Lung (tissue), 12 donors: ENCODE measurements around the gene MYO5B. TPM values are rescaled to one million over a fixed set of nuclear protein-coding genes. Genes with fewer than 3 reads are reported as not detected.

ENCODE experiments used
- ATAC-seq: fragments of 200-7000 bp; cut with Tn5 transposase; one replicate; pipeline ENCODE4 v1.9.1; 2020; ENCODE audit warnings: moderate number of reproducible peaks; ENCODE audit not compliant: insufficient read depth, low FRiP score
- DNase-seq, 3 donors: peaks; one replicate each; pipeline ENCODE4 v3.0.0-alpha.2; 2013 to 2017
- H3K27ac ChIP-seq, 2 donors: one replicate each; pipeline ENCODE4 v1.5.1; 2013; ENCODE audit warnings: mild to moderate bottlenecking in 2 of 2, moderate library complexity in 2 of 2, control low read depth in 1 of 2, inconsistent platforms in 1 of 2, low read depth in 1 of 2, low read length in 1 of 2
- H3K27me3 ChIP-seq, 3 donors: one replicate each; pipeline ENCODE4 v1.5.1; 2013; ENCODE audit warnings: low read length in 2 of 3; ENCODE audit not compliant: control insufficient read depth in 3 of 3, insufficient read depth in 3 of 3
- H3K36me3 ChIP-seq, 4 donors: one replicate each; pipeline ENCODE4 v1.5.1; 2013; ENCODE audit warnings: low read length in 4 of 4, mild to moderate bottlenecking in 1 of 4, moderate library complexity in 1 of 4; ENCODE audit not compliant: control insufficient read depth in 4 of 4, insufficient read depth in 4 of 4
- H3K4me1 ChIP-seq, 5 donors: one replicate each; pipeline ENCODE4 v1.5.1; 2013; ENCODE audit warnings: low read length in 5 of 5, mild to moderate bottlenecking in 2 of 5, moderate library complexity in 1 of 5; ENCODE audit not compliant: control insufficient read depth in 5 of 5, insufficient read depth in 5 of 5
- H3K4me3 ChIP-seq: one replicate; pipeline ENCODE4 v1.5.1; 2013; ENCODE audit warnings: mild to moderate bottlenecking, control low read depth, moderate library complexity
- H3K9ac ChIP-seq, 2 donors: one replicate each; pipeline ENCODE4 v1.5.1; 2013; ENCODE audit warnings: low read length in 2 of 2, control low read depth in 1 of 2; ENCODE audit not compliant: insufficient read depth in 1 of 2
- H3K9me3 ChIP-seq, 4 donors: one replicate each; pipeline ENCODE4 v1.5.1; 2013; ENCODE audit warnings: low read length in 3 of 4, mild to moderate bottlenecking in 1 of 4, moderate library complexity in 1 of 4; ENCODE audit not compliant: control insufficient read depth in 4 of 4, insufficient read depth in 3 of 4
- CTCF ChIP-seq: IDR thresholded peaks from 2 replicates; pipeline ENCODE4 v1.5.1; 2012; ENCODE audit warnings: mild to moderate bottlenecking; ENCODE audit errors: control extremely low read depth, extremely low read depth
- WGBS, 2 donors: extraction: QIAGEN DNeasy Blood & Tissue Kit; methylation state at CpG; one replicate each; pipeline ENCODE4 v1.1.7; 2013; 5-methylcytosine and 5-hydroxymethylcytosine counted together
- polyA plus RNA-seq, 2 donors: library from polyadenylated mRNA; stranded (reverse); fragments of 200-250 nt; gene quantifications; one replicate each; pipeline ENCODE4 v1.2.1, GENCODE V29; 2013
- total RNA-seq, 2 donors: library from RNA; depleted of rRNA in 1 of 2; stranded (reverse); fragments of >200 nt in 1 of 2; gene quantifications; one replicate each; pipeline ENCODE4 v1.2.1, GENCODE V29; 2014 to 2021
- donor health status: control.
- donor health status: control.
- donor health status: Bipolar disorder and iron deficiency.
- donor health status: healthy.
- donor health status: DM: yes; HTN: yes; CAD: no.

The MYO5B gene
- total and polyA plus RNA-seq, 4 donors: 9.7 to 25.6 (median 19.7) TPM

GRCh38 chr18:50045126-50045525, 149.8 kb downstream of the MYO5B start:
- 80 to 83% methylated on average over 4 of the region's 4 CpGs for WGBS, 2 donors
- ATAC-seq (no peak), DNase-seq (no peak)
- H3K36me3 ChIP-seq: no peaks in the 10 kb centered on the region
- H3K9me3 ChIP-seq: no peaks in the 10 kb centered on the region
- TF ChIP-seq CTCF: no peak
- H3K27ac ChIP-seq: no peak overlapping the region
- no peaks in the 10 kb centered on the region for H3K27me3 ChIP-seq
- H3K4me3 ChIP-seq: no peak overlapping the region
- H3K9ac ChIP-seq: no peak overlapping the region
- H3K4me1 ChIP-seq: no peaks in the 10 kb centered on the region

- no peak for ATAC-seq
- H3K27me3 ChIP-seq: no peaks in the 10 kb centered on the region
- H3K27ac ChIP-seq: no peak overlapping the region
- no peaks in the 10 kb centered on the region for H3K36me3 ChIP-seq
- no peak overlapping the region for H3K4me3 ChIP-seq
- WGBS, 2 donors: 73 to 75% methylated on average over 3 of the region's 3 CpGs
- DNase-seq: no peak
- peaks cover 0 to 3% (median 0%) of the 10 kb centered on the region in 4 donors for H3K9me3 ChIP-seq
- no peak for TF ChIP-seq CTCF
- H3K4me1 ChIP-seq: no peaks in the 10 kb centered on the region
- H3K9ac ChIP-seq: no peak overlapping the region
Observed at GRCh38 chr18:50044402-50044801, 150.5 kb downstream of the MYO5B start.

GRCh38 chr18:50042611-50043010, 152.3 kb downstream of the MYO5B start:
- 81% methylated on average over 5 of the region's 5 CpGs for WGBS, 2 donors
- Histone ChIP-seq H3K27ac (no peak overlapping the region), H3K9ac (no peak overlapping the region), H3K27me3 (no peaks in the 10 kb centered on the region), H3K4me3 (no peak overlapping the region), H3K36me3 (no peaks in the 10 kb centered on the region), H3K4me1 (no peaks in the 10 kb centered on the region), H3K9me3 (peaks cover 0 to 3% (median 0%) of the 10 kb centered on the region in 4 donors)
- no peak for DNase-seq
- no peak for ATAC-seq
- no peak for TF ChIP-seq CTCF

- no peak overlapping the region for H3K27ac ChIP-seq
- no peaks in the 10 kb centered on the region for H3K27me3 ChIP-seq
- no peak overlapping the region for H3K4me3 ChIP-seq
- TF ChIP-seq CTCF: no peak
- no peaks in the 10 kb centered on the region for H3K4me1 ChIP-seq
- H3K36me3 ChIP-seq: no peaks in the 10 kb centered on the region
- 95 to 98% methylated on average over 5 of the region's 5 CpGs for WGBS, 2 donors
- ATAC-seq: no peak
- DNase-seq: no peak
- H3K9me3 ChIP-seq: peaks cover 0 to 3% (median 0%) of the 10 kb centered on the region in 4 donors
- H3K9ac ChIP-seq: no peak overlapping the region
Observed at GRCh38 chr18:50039746-50040145, 155.2 kb downstream of the MYO5B start.
